SK-N-SH (cell line): Measurements from ENCODE around the gene CNDP2. TPM values are rescaled to one million over a fixed set of nuclear protein-coding genes. Genes with fewer than 3 reads are reported as not detected.

Source experiments
- CTCF ChIA-PET: fragments of 300-600, 350-600 bp; formaldehyde crosslinking; extraction: SDS; loops from one replicate; lab custom pipeline; 2021; lab: Yijun Ruan, JAX
- POLR2A ChIA-PET: fragments of 350-600 bp; sonication (Branson Sonifier 250); formaldehyde crosslinking; extraction: SDS; loops from one replicate; lab custom pipeline; 2020; ENCODE audit warnings: antibody characterized with exemption, inconsistent platforms; lab: Yijun Ruan, JAX
- DNase-seq: peaks from one replicate; pipeline ENCODE4 v3.0.0; 2012
- H2AFZ ChIP-seq: fragments of 200-600 bp; sonication (generic); 2 replicates; pipeline ENCODE4 v1.8.1; 2016; ENCODE audit warnings: antibody characterized with exemption, mild to moderate bottlenecking, low read depth
- H3F3A ChIP-seq: fragments of 200-600 bp; sonication (generic); replicated peaks from 2 replicates; pipeline ENCODE3; 2016; ENCODE audit warnings: antibody characterized with exemption, mild to moderate bottlenecking; ENCODE audit not compliant: insufficient read depth
- H3K27ac ChIP-seq, 2 experiments: fragments of 200-500 bp in 1 of 2; fragments of 200-600 bp in 1 of 2; sonication (Bioruptor generic) in 1 of 2; sonication (generic), shearing (Covaris generic) in 1 of 2; 2 replicates each; pipeline versions ENCODE4 v1.5.1 to v1.6.1; 2014 to 2016; ENCODE audit warnings: low read depth in 2 of 2, inconsistent platforms in 1 of 2, low read length in 1 of 2, mild to moderate bottlenecking in 1 of 2, mixed read lengths in 1 of 2
- H3K27me3 ChIP-seq: fragments of 200-600 bp; sonication (generic), shearing (Covaris generic); 2 replicates; pipeline ENCODE4 v1.6.1; 2016; ENCODE audit warnings: mixed run types; ENCODE audit not compliant: insufficient read depth
- H3K36me3 ChIP-seq, 2 experiments: fragments of 200-500 bp in 1 of 2; fragments of 200-600 bp in 1 of 2; sonication (Bioruptor generic) in 1 of 2; sonication (generic) in 1 of 2; replicated peaks in 1 of 2; 2 replicates each; pipeline versions ENCODE3 to v1.5.1; 2014 to 2016; ENCODE audit warnings: low read length in 1 of 2, mild to moderate bottlenecking in 1 of 2; ENCODE audit not compliant: insufficient read depth in 2 of 2, control insufficient read depth in 1 of 2
- H3K4me1 ChIP-seq, 2 experiments: fragments of 200-500 bp in 1 of 2; fragments of 200-600 bp in 1 of 2; sonication (Bioruptor generic) in 1 of 2; sonication (generic), shearing (Covaris generic) in 1 of 2; 2 replicates each; pipeline versions ENCODE4 v1.5.1 to v1.6.1; 2014 to 2016; ENCODE audit warnings: low read depth in 1 of 2, low read length in 1 of 2, mixed run types in 1 of 2; ENCODE audit not compliant: insufficient read depth in 2 of 2, control insufficient read depth in 1 of 2
- H3K4me2 ChIP-seq: fragments of 200-600 bp; sonication (generic), shearing (Covaris generic); 2 replicates; pipeline ENCODE4 v1.6.1; 2017; ENCODE audit warnings: mixed run types
- H3K4me3 ChIP-seq, 2 experiments: fragments of 200-500 bp in 1 of 2; fragments of 200-600 bp in 1 of 2; sonication (Bioruptor generic) in 1 of 2; sonication (generic), shearing (Covaris generic) in 1 of 2; 2 replicates each; pipeline versions ENCODE4 v1.5.1 to v1.8.1; 2014 to 2016; ENCODE audit warnings: low read depth in 2 of 2, inconsistent platforms in 1 of 2, low read length in 1 of 2, mild to moderate bottlenecking in 1 of 2, mixed read lengths in 1 of 2, moderate library complexity in 1 of 2
- H3K79me2 ChIP-seq: fragments of 200-600 bp; sonication (generic); 2 replicates; pipeline ENCODE4 v1.8.1; 2017; ENCODE audit warnings: mild to moderate bottlenecking; ENCODE audit not compliant: insufficient read depth
- H3K9ac ChIP-seq: fragments of 200-600 bp; sonication (generic); 2 replicates; pipeline ENCODE4 v1.6.1; 2017; ENCODE audit warnings: mixed run types
- H3K9me2 ChIP-seq: fragments of 200-600 bp; sonication (generic); 2 replicates; pipeline ENCODE4 v1.6.1; 2017; ENCODE audit warnings: mixed run types
- H3K9me3 ChIP-seq: fragments of 200-600 bp; sonication (generic); 2 replicates; pipeline ENCODE4 v1.6.1; 2017; ENCODE audit warnings: mixed run types, mild to moderate bottlenecking, moderate library complexity
- H4K20me1 ChIP-seq: fragments of 200-600 bp; sonication (generic); 2 replicates; pipeline ENCODE4 v1.6.1; 2017; ENCODE audit warnings: mild to moderate bottlenecking, mixed run types; ENCODE audit not compliant: insufficient read depth
- ELF1 ChIP-seq: IDR thresholded peaks from 2 replicates; pipeline ENCODE4 v1.4.0; 2012
- FOSL2 ChIP-seq: IDR thresholded peaks from 2 replicates; pipeline ENCODE4 v1.4.0; 2012; ENCODE audit warnings: low read depth, mild to moderate bottlenecking, moderate library complexity, borderline replicate concordance
- FOXJ3 ChIP-seq: sonication (generic); formaldehyde crosslinking; IDR thresholded peaks from 2 replicates; pipeline ENCODE4 v1.5.1; 2020; ENCODE audit warnings: mild to moderate bottlenecking, missing genetic modification reagents
- FOXM1 ChIP-seq: IDR thresholded peaks from 2 replicates; pipeline ENCODE4 v1.4.0; 2012; ENCODE audit warnings: low read depth, mild to moderate bottlenecking
- IRF3 ChIP-seq: fragments of 150-350 bp; IDR thresholded peaks from 2 replicates; pipeline ENCODE4 v1.6.1; 2016; ENCODE audit warnings: mild to moderate bottlenecking, low read depth, low read length
- MEF2A ChIP-seq: IDR thresholded peaks from 2 replicates; pipeline ENCODE4 v1.4.0; 2012; ENCODE audit warnings: low read depth, borderline replicate concordance
- MXI1 ChIP-seq: IDR thresholded peaks from 2 replicates; pipeline ENCODE4 v1.6.1; 2012; ENCODE audit warnings: mild to moderate bottlenecking, low read depth, low read length, improper control_type of control experiment
- POLR2AphosphoS5 ChIP-seq: IDR thresholded peaks from 2 replicates; pipeline ENCODE4 v1.6.1; 2012; ENCODE audit warnings: low read depth, low read length
- RFX5 ChIP-seq: IDR thresholded peaks from 2 replicates; pipeline ENCODE4 v1.6.1; 2012; ENCODE audit warnings: mild to moderate bottlenecking, improper control_type of control experiment, low read length
- TAF1 ChIP-seq: IDR thresholded peaks from 2 replicates; pipeline ENCODE4 v1.6.1; 2012; ENCODE audit warnings: low read depth, mild to moderate bottlenecking, low read length, moderate library complexity, borderline replicate concordance
- YY1 ChIP-seq: IDR thresholded peaks from 2 replicates; pipeline ENCODE4 v1.4.0; 2012; ENCODE audit warnings: low read depth, mild to moderate bottlenecking
- WGBS: methylation state at CpG from one replicate; pipeline ENCODE4 v1.1.6; 2017; ENCODE audit warnings: low lambda C conversion rate; 5-methylcytosine and 5-hydroxymethylcytosine counted together
- polyA plus RNA-seq, 3 experiments: library from polyadenylated mRNA; depleted of rRNA; stranded (reverse); fragments of >200 nt; gene quantifications; 2 replicates each; pipeline ENCODE4 v1.2.3, GENCODE V29; 2012

CNDP2 gene
- polyA plus RNA-seq, 1 of the 3 experiments (the other 2 are of a cell fraction), result 78.5 TPM

DNA sequence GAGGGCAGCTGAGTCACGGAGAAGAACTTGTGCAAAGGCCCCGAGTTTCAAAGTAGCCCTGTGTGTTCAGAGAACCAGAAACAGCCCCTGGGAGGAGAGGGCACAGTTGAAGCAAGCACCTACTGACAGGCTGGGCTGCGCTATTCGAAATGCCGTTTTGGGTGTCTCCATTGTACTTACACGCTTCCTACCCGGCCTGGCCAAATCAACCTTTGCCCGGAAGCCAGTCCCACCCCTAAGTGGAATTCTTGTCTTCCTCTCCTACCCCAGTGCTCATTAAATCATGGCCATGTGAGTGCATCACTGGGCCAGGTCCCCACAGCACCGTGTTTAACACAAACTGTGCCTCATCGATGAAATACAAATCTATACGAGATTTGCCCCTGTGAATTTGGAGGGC lies 45.0 kb upstream of the CNDP2 start:
- 22% methylated on average over 11 of the region's 11 CpGs for WGBS
- no peak for DNase-seq
- CTCF ChIA-PET, result interaction anchor here (1.1 kb wide), 1 partner anchor 18 kb away, joined by 3 read pairs; no protein-coding TSS in a partner anchor

DNA sequence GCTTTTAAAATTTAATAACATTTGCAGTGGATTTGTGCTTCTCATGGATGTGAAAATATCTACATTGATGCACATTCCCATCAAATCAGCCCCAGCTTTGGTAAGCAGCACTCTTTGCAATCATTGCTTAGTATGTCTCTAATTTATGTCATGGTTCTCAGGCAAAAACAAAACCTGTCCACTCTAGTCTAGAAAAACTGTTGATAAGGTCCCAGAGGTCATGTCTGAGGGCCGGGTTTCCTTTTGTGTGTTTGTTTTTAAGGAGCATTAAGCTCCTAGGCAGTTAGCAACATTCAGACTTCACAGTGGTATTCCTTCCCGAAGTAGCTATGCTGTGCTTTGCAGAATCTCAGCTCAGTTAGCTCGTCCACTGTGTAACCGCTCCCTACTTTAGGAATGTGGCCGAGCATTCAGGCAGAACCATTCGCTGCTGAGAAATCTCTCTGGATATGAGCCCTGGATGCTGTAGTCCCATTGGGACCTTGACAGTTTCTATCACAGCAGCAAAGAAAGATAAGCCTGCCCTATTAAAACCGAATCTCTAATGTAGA lies 43.1 kb upstream of the CNDP2 start:
- H3K9me2 ChIP-seq, result no peaks in the 10 kb centered on the region
- no peaks in the 10 kb centered on the region for H3K36me3 ChIP-seq
- H3K27me3 ChIP-seq, result peaks cover 92% of the 10 kb centered on the region
- ChIA-PET CTCF (interaction anchor here (1.4 kb wide), 1 partner anchor 39 kb away, joined by 4 read pairs; no protein-coding TSS in a partner anchor), POLR2A (no interaction called here)
- no peak for DNase-seq
- WGBS, result 0% methylated on average over 5 of the region's 7 CpGs
- H3K9ac ChIP-seq, result no peak overlapping the region
- H3F3A ChIP-seq, result no peaks in the 10 kb centered on the region
- H2AFZ ChIP-seq, result no peak overlapping the region
- H3K4me2 ChIP-seq, result no peak overlapping the region
- H3K4me1 ChIP-seq, result no peaks in the 10 kb centered on the region
- no peak overlapping the region for H3K27ac ChIP-seq
- H4K20me1 ChIP-seq, result no peaks in the 10 kb centered on the region
- no peaks in the 10 kb centered on the region for H3K79me2 ChIP-seq
- no peaks in the 10 kb centered on the region for H3K9me3 ChIP-seq
- TF ChIP-seq RFX5 (no peak), MXI1 (no peak), ELF1 (no peak), YY1 (no peak), TAF1 (no peak), FOXM1 (no peak), FOSL2 (no peak), MEF2A (no peak), FOXJ3 (no peak), IRF3 (no peak)
- no peak overlapping the region for H3K4me3 ChIP-seq

More for the DNA sequence above, 45.0 kb upstream of the CNDP2 start:
- no peak for TF ChIP-seq POLR2AphosphoS5
- TF ChIP-seq MEF2A, result no peak
- no peaks in the 10 kb centered on the region for H3F3A ChIP-seq
- H2AFZ ChIP-seq, result no peak overlapping the region
- H4K20me1 ChIP-seq, result no peaks in the 10 kb centered on the region
- no peaks in the 10 kb centered on the region for H3K9me2 ChIP-seq
- H3K9me3 ChIP-seq, result no peaks in the 10 kb centered on the region
- no peaks in the 10 kb centered on the region for H3K4me1 ChIP-seq
- no peak overlapping the region for H3K4me3 ChIP-seq
- no peaks in the 10 kb centered on the region for H3K36me3 ChIP-seq
- H3K79me2 ChIP-seq, result no peaks in the 10 kb centered on the region
- no peak overlapping the region for H3K4me2 ChIP-seq
- H3K9ac ChIP-seq, result no peak overlapping the region
- POLR2A ChIA-PET, result no interaction called here
- H3K27ac ChIP-seq, result no peak overlapping the region
- peaks cover 93% of the 10 kb centered on the region for H3K27me3 ChIP-seq
